SK-N-SH treated with all-trans-retinoic acid at 6 μM for 48 hours (cell line): ENCODE data around the gene CHRNA10.

ENCODE experiments used
- ATAC-seq: fragments of 200-7000 bp; cut with Tn5 transposase; 3 replicates; pipeline ENCODE4 v1.9.1; 2020; ENCODE audit warnings: mild to moderate bottlenecking, moderate library complexity
- ARNTL ChIP-seq: fragments of 450-650 bp; formaldehyde crosslinking; IDR thresholded peaks from 2 replicates; pipeline ENCODE4 v1.5.0; 2020; ENCODE audit warnings: low read depth, mild to moderate bottlenecking, moderate library complexity, borderline replicate concordance
- CREB5 ChIP-seq: fragments of 250-450 bp; sonication (Bioruptor Pico); IDR thresholded peaks from 2 replicates; pipeline ENCODE4 v1.5.1; 2020; ENCODE audit warnings: low read depth, mild to moderate bottlenecking, moderate library complexity
- CSDC2 ChIP-seq: fragments of 250-450 bp; sonication (Bioruptor Pico); IDR thresholded peaks from 2 replicates; pipeline ENCODE4 v1.5.0; 2020; ENCODE audit warnings: mild to moderate bottlenecking, moderate library complexity
- ESRRG ChIP-seq: fragments of 250-450 bp; sonication (Bioruptor Pico); IDR thresholded peaks from 2 replicates; pipeline ENCODE4 v1.6.1; 2021; ENCODE audit warnings: mild to moderate bottlenecking
- GLIS3 ChIP-seq: fragments of 250-450 bp; sonication (Bioruptor Pico); IDR thresholded peaks from 2 replicates; pipeline ENCODE4 v1.5.0; 2020; ENCODE audit warnings: mild to moderate bottlenecking, moderate library complexity
- ISL1 ChIP-seq: fragments of 250-450 bp; sonication (Bioruptor Pico); IDR thresholded peaks from 2 replicates; pipeline ENCODE4 v2.1.2; 2022; ENCODE audit warnings: mild to moderate bottlenecking, moderate library complexity
- OSR1 ChIP-seq: fragments of 250-450 bp; sonication (Bioruptor Pico); IDR thresholded peaks from 2 replicates; pipeline ENCODE4 v1.8.0; 2022; ENCODE audit warnings: moderate library complexity, mild to moderate bottlenecking, inconsistent platforms
- PPARA ChIP-seq: fragments of 250-450 bp; sonication (Bioruptor Pico); IDR thresholded peaks from 2 replicates; pipeline ENCODE4 v1.5.0; 2020; ENCODE audit warnings: mild to moderate bottlenecking, borderline replicate concordance
- RARB ChIP-seq: fragments of 250-450 bp; sonication (Bioruptor Pico); IDR thresholded peaks from 2 replicates; pipeline ENCODE4 v1.8.0; 2021; ENCODE audit warnings: mild to moderate bottlenecking, moderate library complexity
- SNAI2 ChIP-seq: fragments of 250-450 bp; sonication (Bioruptor Pico); IDR thresholded peaks from 2 replicates; pipeline ENCODE4 v1.5.0; 2020; ENCODE audit warnings: mild to moderate bottlenecking, moderate library complexity
- TCF4 ChIP-seq: fragments of 250-450 bp; sonication (Bioruptor Pico); IDR thresholded peaks from 2 replicates; pipeline ENCODE4 v1.8.0; 2021; ENCODE audit warnings: mild to moderate bottlenecking, moderate library complexity, borderline replicate concordance
- TSHZ2 ChIP-seq: fragments of 250-450 bp; sonication (Bioruptor Pico); IDR thresholded peaks from 2 replicates; pipeline ENCODE4 v1.5.0; 2020; ENCODE audit warnings: mild to moderate bottlenecking, moderate library complexity
- ZC3H10 ChIP-seq: fragments of 250-450 bp; sonication (Bioruptor Pico); IDR thresholded peaks from 2 replicates; pipeline ENCODE4 v1.5.1; 2021; ENCODE audit warnings: mild to moderate bottlenecking, moderate library complexity
- ZFP3 ChIP-seq: fragments of 250-450 bp; sonication (Bioruptor Pico); IDR thresholded peaks from 2 replicates; pipeline ENCODE4 v1.5.0; 2020; ENCODE audit warnings: mild to moderate bottlenecking, moderate library complexity
- ZFP30 ChIP-seq: fragments of 450-650 bp; formaldehyde crosslinking; IDR thresholded peaks from 2 replicates; pipeline ENCODE4 v1.5.0; 2022; ENCODE audit warnings: mild to moderate bottlenecking, moderate library complexity
- ZNF565 ChIP-seq: fragments of 450-650 bp; formaldehyde crosslinking; conservative IDR thresholded peaks from 2 replicates; pipeline ENCODE4 v1.5.0; 2020; ENCODE audit warnings: low read depth, mild to moderate bottlenecking, moderate library complexity
- ZNF8 ChIP-seq: fragments of 450-650 bp; formaldehyde crosslinking; IDR thresholded peaks from 2 replicates; pipeline ENCODE4 v1.5.0; 2020; ENCODE audit warnings: mild to moderate bottlenecking, moderate library complexity
- TF ChIP-seq, protein P1 (sequence below): fragments of 250-450 bp; sonication (Bioruptor Pico); IDR thresholded peaks from 2 replicates; pipeline ENCODE4 v1.8.0; 2020; ENCODE audit warnings: mild to moderate bottlenecking, moderate library complexity, borderline replicate concordance
- TF ChIP-seq, protein P2 (sequence below): fragments of 250-450 bp; sonication (Bioruptor Pico); IDR thresholded peaks from 2 replicates; pipeline ENCODE4 v1.5.1; 2021; ENCODE audit warnings: mild to moderate bottlenecking, moderate library complexity

CHRNA10 gene

GRCh38 chr11:3626250-3626960 lies 44.8 kb downstream of the CHRNA10 start:
- no peak for ATAC-seq

GRCh38 chr11:3623767-3624458 lies 47.3 kb downstream of the CHRNA10 start:
- no peak for ATAC-seq

More at GRCh38 chr11:3626250-3626960, 44.8 kb downstream of the CHRNA10 start:
- TF ChIP-seq, protein P1, sequence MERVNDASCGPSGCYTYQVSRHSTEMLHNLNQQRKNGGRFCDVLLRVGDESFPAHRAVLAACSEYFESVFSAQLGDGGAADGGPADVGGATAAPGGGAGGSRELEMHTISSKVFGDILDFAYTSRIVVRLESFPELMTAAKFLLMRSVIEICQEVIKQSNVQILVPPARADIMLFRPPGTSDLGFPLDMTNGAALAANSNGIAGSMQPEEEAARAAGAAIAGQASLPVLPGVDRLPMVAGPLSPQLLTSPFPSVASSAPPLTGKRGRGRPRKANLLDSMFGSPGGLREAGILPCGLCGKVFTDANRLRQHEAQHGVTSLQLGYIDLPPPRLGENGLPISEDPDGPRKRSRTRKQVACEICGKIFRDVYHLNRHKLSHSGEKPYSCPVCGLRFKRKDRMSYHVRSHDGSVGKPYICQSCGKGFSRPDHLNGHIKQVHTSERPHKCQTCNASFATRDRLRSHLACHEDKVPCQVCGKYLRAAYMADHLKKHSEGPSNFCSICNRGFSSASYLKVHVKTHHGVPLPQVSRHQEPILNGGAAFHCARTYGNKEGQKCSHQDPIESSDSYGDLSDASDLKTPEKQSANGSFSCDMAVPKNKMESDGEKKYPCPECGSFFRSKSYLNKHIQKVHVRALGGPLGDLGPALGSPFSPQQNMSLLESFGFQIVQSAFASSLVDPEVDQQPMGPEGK (CRISPR knock-in tag) = no peak
- no peak for TF ChIP-seq TCF4 (CRISPR knock-in tag)
- TF ChIP-seq ARNTL (CRISPR knock-in tag) = no peak
- TF ChIP-seq GLIS3 (CRISPR knock-in tag) = no peak
- no peak for TF ChIP-seq OSR1 (CRISPR knock-in tag)
- TF ChIP-seq, protein P2, sequence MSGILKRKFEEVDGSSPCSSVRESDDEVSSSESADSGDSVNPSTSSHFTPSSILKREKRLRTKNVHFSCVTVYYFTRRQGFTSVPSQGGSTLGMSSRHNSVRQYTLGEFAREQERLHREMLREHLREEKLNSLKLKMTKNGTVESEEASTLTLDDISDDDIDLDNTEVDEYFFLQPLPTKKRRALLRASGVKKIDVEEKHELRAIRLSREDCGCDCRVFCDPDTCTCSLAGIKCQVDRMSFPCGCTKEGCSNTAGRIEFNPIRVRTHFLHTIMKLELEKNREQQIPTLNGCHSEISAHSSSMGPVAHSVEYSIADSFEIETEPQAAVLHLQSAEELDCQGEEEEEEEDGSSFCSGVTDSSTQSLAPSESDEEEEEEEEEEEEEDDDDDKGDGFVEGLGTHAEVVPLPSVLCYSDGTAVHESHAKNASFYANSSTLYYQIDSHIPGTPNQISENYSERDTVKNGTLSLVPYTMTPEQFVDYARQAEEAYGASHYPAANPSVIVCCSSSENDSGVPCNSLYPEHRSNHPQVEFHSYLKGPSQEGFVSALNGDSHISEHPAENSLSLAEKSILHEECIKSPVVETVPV (CRISPR knock-in tag) = no peak

GRCh38 chr11:3623121-3623520 lies 48.1 kb downstream of the CHRNA10 start:
- ATAC-seq = no peak
- TF ChIP-seq, protein P1 (CRISPR knock-in tag) = no peak
- no peak for TF ChIP-seq ZNF8 (CRISPR knock-in tag)
- no peak for TF ChIP-seq GLIS3 (CRISPR knock-in tag)
- TF ChIP-seq, protein P2 (CRISPR knock-in tag) = no peak
- TF ChIP-seq ISL1 = no peak
- no peak for TF ChIP-seq OSR1 (CRISPR knock-in tag)

More at GRCh38 chr11:3623767-3624458, 47.3 kb downstream of the CHRNA10 start:
- TF ChIP-seq SNAI2 (CRISPR knock-in tag) = no peak
- TF ChIP-seq, protein P1 (CRISPR knock-in tag) = no peak
- TF ChIP-seq CREB5 (CRISPR knock-in tag) = no peak
- TF ChIP-seq ARNTL (CRISPR knock-in tag) = no peak
- TF ChIP-seq, protein P2 (CRISPR knock-in tag) = no peak
- TF ChIP-seq ZC3H10 (CRISPR knock-in tag) = no peak

GRCh38 chr11:3622521-3622920 lies 48.7 kb downstream of the CHRNA10 start:
- no peak for ATAC-seq
- TF ChIP-seq ZNF8 (CRISPR knock-in tag) (no peak), ZNF565 (no peak), ZFP3 (no peak), SNAI2 (CRISPR knock-in tag) (no peak), ISL1 (no peak), TSHZ2 (CRISPR knock-in tag) (no peak), PPARA (no peak), ESRRG (CRISPR knock-in tag) (no peak), OSR1 (CRISPR knock-in tag) (no peak), RARB (CRISPR knock-in tag) (no peak), ZFP30 (CRISPR knock-in tag) (no peak), CSDC2 (CRISPR knock-in tag) (no peak)
